ENCODE data around the gene B3GNT4. TPM values are rescaled to one million over a fixed set of nuclear protein-coding genes. Genes with fewer than 3 reads are reported as not detected.
"Not testable (repeated sequence)": the region's sequence is repeated elsewhere in the genome, so short reads cannot be mapped to it uniquely, and the experiment has no call there.

The B3GNT4 gene
- total and polyA plus RNA-seq, 7 donors = under 0.01 to 1.0 (median 0.55) TPM; not detected in 2

DNA sequence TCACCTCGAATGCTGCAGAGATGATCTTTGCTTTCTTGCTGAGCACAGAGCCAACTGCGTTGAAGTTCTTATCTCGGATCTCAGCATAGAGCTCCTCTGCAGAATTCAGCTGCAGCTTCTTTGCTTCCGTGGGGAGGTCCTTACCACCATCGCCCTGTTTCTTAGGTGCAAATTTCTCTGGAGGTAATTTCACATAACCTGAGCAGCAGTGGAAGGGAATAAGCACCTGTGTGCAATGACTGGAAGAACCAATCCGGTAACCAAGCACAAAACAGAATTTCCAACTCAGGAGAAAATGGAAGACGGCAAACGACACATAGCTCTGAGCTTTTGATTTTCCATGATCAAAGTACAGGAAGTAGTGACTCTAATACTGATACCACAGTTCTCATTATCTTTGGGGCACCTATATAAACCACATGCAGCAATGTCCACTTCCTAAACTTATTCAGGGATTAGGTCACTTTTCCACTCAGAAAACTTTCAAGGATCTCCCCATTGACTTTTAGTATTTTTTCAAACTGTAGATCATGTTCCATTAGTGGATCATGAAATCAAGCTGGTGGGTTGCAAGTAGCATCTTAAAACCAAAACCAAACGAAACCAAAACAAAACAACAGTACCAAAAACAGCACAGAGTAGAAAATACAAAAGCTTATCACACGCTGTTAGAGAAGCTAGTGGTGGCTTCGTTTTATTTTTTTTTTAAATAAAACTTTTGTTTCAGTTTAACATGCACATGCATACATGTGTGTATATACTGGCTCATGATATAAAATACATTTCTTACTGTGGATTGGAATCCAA is 41.3 kb downstream of the B3GNT4 start:
- no peaks in the 10 kb centered on the region for H3K27me3 ChIP-seq
- H3K4me3 ChIP-seq = no peak overlapping the region
- intact Hi-C loops (cut with DNase I) = no loop called here
- no peaks in the 10 kb centered on the region for H3K4me1 ChIP-seq
- TF ChIP-seq POLR2A (IDR thresholded peaks at IDR 0.05) (no peak), POLR2AphosphoS5 (IDR thresholded peaks at IDR 0.05) (no peak), EP300 (IDR thresholded peaks at IDR 0.05) (no peak)
- TF ChIP-seq, protein P1, sequence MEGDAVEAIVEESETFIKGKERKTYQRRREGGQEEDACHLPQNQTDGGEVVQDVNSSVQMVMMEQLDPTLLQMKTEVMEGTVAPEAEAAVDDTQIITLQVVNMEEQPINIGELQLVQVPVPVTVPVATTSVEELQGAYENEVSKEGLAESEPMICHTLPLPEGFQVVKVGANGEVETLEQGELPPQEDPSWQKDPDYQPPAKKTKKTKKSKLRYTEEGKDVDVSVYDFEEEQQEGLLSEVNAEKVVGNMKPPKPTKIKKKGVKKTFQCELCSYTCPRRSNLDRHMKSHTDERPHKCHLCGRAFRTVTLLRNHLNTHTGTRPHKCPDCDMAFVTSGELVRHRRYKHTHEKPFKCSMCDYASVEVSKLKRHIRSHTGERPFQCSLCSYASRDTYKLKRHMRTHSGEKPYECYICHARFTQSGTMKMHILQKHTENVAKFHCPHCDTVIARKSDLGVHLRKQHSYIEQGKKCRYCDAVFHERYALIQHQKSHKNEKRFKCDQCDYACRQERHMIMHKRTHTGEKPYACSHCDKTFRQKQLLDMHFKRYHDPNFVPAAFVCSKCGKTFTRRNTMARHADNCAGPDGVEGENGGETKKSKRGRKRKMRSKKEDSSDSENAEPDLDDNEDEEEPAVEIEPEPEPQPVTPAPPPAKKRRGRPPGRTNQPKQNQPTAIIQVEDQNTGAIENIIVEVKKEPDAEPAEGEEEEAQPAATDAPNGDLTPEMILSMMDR (IDR thresholded peaks at IDR 0.05) = no peak
- H3K27ac ChIP-seq = no peak overlapping the region
- no peaks in the 10 kb centered on the region for H3K9me3 ChIP-seq
- 86 to 87% methylated on average over 11 of the region's 11 CpGs for WGBS, 2 donors
- DNase-seq = no peak
- H3K36me3 ChIP-seq = peaks cover 0 to 63% (median 14%) of the 10 kb centered on the region in 4 donors

DNA sequence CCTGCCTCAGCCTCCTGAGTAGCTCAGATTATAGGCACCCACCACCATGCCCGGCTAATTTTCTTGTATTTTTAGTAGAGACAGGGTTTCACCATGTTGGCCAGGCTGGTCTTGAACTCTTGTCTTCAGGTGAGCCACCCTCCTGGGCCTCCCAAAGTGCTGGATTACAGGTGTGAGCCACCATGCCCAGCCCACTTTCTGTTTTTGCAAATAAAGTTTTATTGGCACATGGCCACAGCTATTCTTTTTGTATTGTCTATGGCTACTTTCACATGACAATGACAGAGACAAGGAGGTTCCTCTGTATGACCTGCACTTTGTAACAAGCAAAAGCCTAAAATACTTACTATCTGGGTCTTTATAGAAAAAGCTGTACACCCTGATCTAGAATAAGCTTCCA is 42.0 kb downstream of the B3GNT4 start:
- Histone ChIP-seq H3K27ac (no peak overlapping the region), H3K9me3 (no peaks in the 10 kb centered on the region), H3K36me3 (peaks cover 0 to 63% (median 14%) of the 10 kb centered on the region in 4 donors), H3K4me3 (no peak overlapping the region), H3K27me3 (no peaks in the 10 kb centered on the region), H3K4me1 (no peaks in the 10 kb centered on the region)
- intact Hi-C loops (cut with DNase I) = no loop called here
- no peak for DNase-seq
- 93 to 98% methylated on average over 1 of the region's 1 CpG for WGBS, 2 donors
- no peak for TF ChIP-seq POLR2AphosphoS5 (IDR thresholded peaks at IDR 0.05)
- TF ChIP-seq POLR2A (IDR thresholded peaks at IDR 0.05) = no peak
- TF ChIP-seq, protein P1 (IDR thresholded peaks at IDR 0.05) = no peak
- no peak for TF ChIP-seq EP300 (IDR thresholded peaks at IDR 0.05)

DNA sequence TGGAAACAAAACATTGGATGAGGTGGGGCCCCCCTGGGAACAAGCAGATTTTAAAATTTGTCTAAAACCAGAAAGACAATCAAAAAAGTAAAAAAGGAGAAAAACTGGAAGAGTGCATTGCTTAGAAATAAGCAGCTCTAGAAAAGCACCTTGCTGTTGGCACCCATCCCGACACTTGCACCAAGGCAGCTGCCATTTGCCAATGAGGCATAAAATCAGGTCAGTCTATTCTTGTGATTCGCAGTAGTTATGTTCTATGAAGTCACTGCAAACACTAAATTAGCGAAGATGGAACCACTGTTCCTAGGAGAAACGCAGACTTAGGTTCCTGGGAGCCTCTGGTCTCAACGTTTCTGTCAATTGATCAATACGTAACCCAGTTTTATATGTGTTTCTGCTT is 46.5 kb downstream of the B3GNT4 start:
- Histone ChIP-seq H3K4me3 (no peak overlapping the region), H3K36me3 (peaks cover 0 to 49% (median 8%) of the 10 kb centered on the region in 4 donors), H3K4me1 (no peaks in the 10 kb centered on the region), H3K9me3 (no peaks in the 10 kb centered on the region), H3K27me3 (no peaks in the 10 kb centered on the region), H3K27ac (no peak overlapping the region)
- intact Hi-C loops (cut with DNase I) = no loop called here
- TF ChIP-seq, protein P1 (IDR thresholded peaks at IDR 0.05) = no peak
- TF ChIP-seq POLR2A (IDR thresholded peaks at IDR 0.05) (no peak), POLR2AphosphoS5 (IDR thresholded peaks at IDR 0.05) (no peak), EP300 (IDR thresholded peaks at IDR 0.05) (no peak)
- DNase-seq = no peak
- WGBS, 2 donors = 95 to 96% methylated on average over 6 of the region's 6 CpGs

- Histone ChIP-seq H3K4me1 (no peaks in the 10 kb centered on the region), H3K4me3 (no peak overlapping the region), H3K27ac (no peak overlapping the region), H3K9me3 (no peaks in the 10 kb centered on the region), H3K27me3 (no peaks in the 10 kb centered on the region), H3K36me3 (peaks cover 0 to 53% (median 8%) of the 10 kb centered on the region in 4 donors)
- DNase-seq = no peak
- TF ChIP-seq POLR2AphosphoS5 (IDR thresholded peaks at IDR 0.05) = no peak
- TF ChIP-seq POLR2A (IDR thresholded peaks at IDR 0.05) = no peak
- no peak for TF ChIP-seq EP300 (IDR thresholded peaks at IDR 0.05)
- TF ChIP-seq, protein P1 (IDR thresholded peaks at IDR 0.05) = no peak
- intact Hi-C loops (cut with DNase I) = no loop called here
- WGBS, 2 donors = 96 to 97% methylated on average over 8 of the region's 8 CpGs
Observed at GRCh38 chr12:122250536-122250935, 47.0 kb downstream of the B3GNT4 start.

DNA sequence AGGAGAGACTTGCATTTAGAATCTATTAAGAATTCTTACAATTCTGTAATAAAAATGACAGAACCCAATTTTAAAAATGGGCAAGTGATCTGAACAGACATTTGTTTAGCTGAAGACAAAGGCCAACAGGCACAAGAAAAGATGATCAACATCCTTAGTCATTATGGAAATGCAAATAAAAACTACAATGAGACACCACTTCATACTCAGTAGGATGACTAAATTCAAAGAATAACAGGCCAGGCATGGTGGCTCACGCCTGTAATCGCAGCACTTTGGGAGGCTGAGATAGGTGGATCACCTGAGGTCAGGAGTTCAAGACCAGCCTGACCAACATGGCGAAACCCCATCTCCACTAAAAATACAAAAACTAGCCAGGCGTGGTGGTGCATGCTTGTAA is 55.0 kb downstream of the B3GNT4 start:
- peaks cover 5 to 89% (median 31%) of the 10 kb centered on the region in 4 donors for H3K36me3 ChIP-seq
- WGBS, 2 donors = 95 to 96% methylated on average over 4 of the region's 4 CpGs

More for the DNA sequence above, 55.0 kb downstream of the B3GNT4 start:
- H3K27ac ChIP-seq; H3K9me3 ChIP-seq; intact Hi-C loops (cut with DNase I); H3K27me3 ChIP-seq; H3K4me3 ChIP-seq; H3K4me1 ChIP-seq: not testable (repeated sequence)
- DNase-seq = peak; percentile 28

Small RNA genes lying within 50 kb of the gene (small RNA-seq; reads per million reads assigned to genes)
- gene DIABLO = 0.36 to 2.2 (median 0.65) reads per million in 3 donors

Other genes with a start within 250 kb of the B3GNT4 start
- gene BCL7A, start 181.8 kb upstream of the B3GNT4 start, total RNA-seq = 1 to 10 TPM; 6.2 to 6.9 (median 6.5) TPM
- 1 to 10 TPM; 1.2 to 7.4 (median 3.5) TPM for gene BCL7A, start 181.8 kb upstream of the B3GNT4 start, polyA plus RNA-seq
- gene MLXIP, start 125.0 kb upstream of the B3GNT4 start, total RNA-seq = 10 to 100 TPM; 32.9 to 87.5 (median 57.3) TPM
- gene MLXIP, start 125.0 kb upstream of the B3GNT4 start, polyA plus RNA-seq = 100 to 1,000 TPM in 1 of 3 donors, 10 to 100 TPM in 2; 15.6 to 141 (median 35.4) TPM
- gene IL31, start 29.5 kb upstream of the B3GNT4 start, total RNA-seq = not detected
- gene IL31, start 29.5 kb upstream of the B3GNT4 start, polyA plus RNA-seq = not detected
- gene LRRC43, start 20.6 kb upstream of the B3GNT4 start, total RNA-seq = 1 to 10 TPM in 2 of 4 donors, under 1 TPM in 1, not detected in 1; 0.54 to 4.4 (median 1.9) TPM
- gene LRRC43, start 20.6 kb upstream of the B3GNT4 start, polyA plus RNA-seq = under 1 TPM in 1 of 3 donors, not detected in 2; 0.19 TPM
- gene DIABLO, start 22.3 kb downstream of the B3GNT4 start, total RNA-seq = 10 to 100 TPM; 43.4 to 56.7 (median 50.7) TPM
- gene DIABLO, start 22.3 kb downstream of the B3GNT4 start, polyA plus RNA-seq = 10 to 100 TPM; 55.5 to 61.3 (median 55.9) TPM
- 10 to 100 TPM; 13.0 to 17.8 (median 16.4) TPM for gene VPS33A, start 62.8 kb downstream of the B3GNT4 start, total RNA-seq
- gene VPS33A, start 62.8 kb downstream of the B3GNT4 start, polyA plus RNA-seq = 10 to 100 TPM in 2 of 3 donors, 1 to 10 TPM in 1; 9.6 to 17.0 (median 10.6) TPM
- gene CLIP1, start 219.0 kb downstream of the B3GNT4 start, total RNA-seq = 100 to 1,000 TPM; 159 to 257 (median 196) TPM
- gene CLIP1, start 219.0 kb downstream of the B3GNT4 start, polyA plus RNA-seq = 10 to 100 TPM; 16.8 to 20.1 (median 19.5) TPM

Measured in sigmoid colon (tissue), 7 donors.